B cell (primary cell): Measurements from ENCODE around the gene ENKUR.

Experiments used
- CTCF ChIP-seq: fragments of 200-600 bp; IDR thresholded peaks from one replicate; pipeline ENCODE4 v1.8.0; 2022; ENCODE audit warnings: antibody characterized with exemption, mild to moderate bottlenecking
- EZH2 ChIP-seq: IDR thresholded peaks from 2 replicates; pipeline ENCODE4 v1.6.1; 2012; ENCODE audit warnings: borderline replicate concordance, low read depth, mild to moderate bottlenecking, moderate library complexity, low read length; ENCODE audit not compliant: insufficient read depth, poor library complexity, severe bottlenecking

GRCh38 chr10:25016376-25017153 lies 607 bp upstream of the ENKUR start, which contains the start of gene THNSL1:
- TF ChIP-seq CTCF (no peak), EZH2 (no peak)
